Right lobe of liver (tissue), 6 donors: ENCODE measurements around the gene MTHFD1. TPM values are rescaled to one million over a fixed set of nuclear protein-coding genes. Genes with fewer than 3 reads are reported as not detected.

Source experiments
- ATAC-seq, 4 donors: fragments of 200-7000 bp; cut with Tn5 transposase; one replicate each; pipeline ENCODE4 v1.9.1; 2020; ENCODE audit warnings: mild to moderate bottlenecking in 4 of 4, moderate library complexity in 4 of 4
- DNase-seq, 3 donors: peaks; one replicate each; pipeline ENCODE4 v3.0.0-alpha.2; 2020
- H3K27ac ChIP-seq, 3 donors: fragments of 200-600 bp; one replicate each; pipeline ENCODE4 v1.8.0; 2022
- H3K27me3 ChIP-seq, 2 donors: fragments of 200-600 bp; one replicate each; pipeline ENCODE4 v1.8.0; 2022
- H3K36me3 ChIP-seq, 4 donors: fragments of 200-600 bp; sonication (generic) in 1 of 4; one replicate each; pipeline versions ENCODE4 v1.5.1 to v1.8.0; 2017 to 2022; ENCODE audit warnings: control low read depth in 1 of 4
- H3K4me1 ChIP-seq, 4 donors: fragments of 200-600 bp; sonication (generic) in 1 of 4; one replicate each; pipeline versions ENCODE4 v1.5.1 to v1.8.0; 2017 to 2022; ENCODE audit warnings: control low read depth in 1 of 4
- H3K4me3 ChIP-seq, 3 donors: fragments of 200-600 bp; one replicate each; pipeline ENCODE4 v1.8.0; 2022
- H3K9me3 ChIP-seq, 4 donors: fragments of 200-600 bp; sonication (generic) in 1 of 4; one replicate each; pipeline versions ENCODE4 v1.5.1 to v1.8.0; 2017 to 2022; ENCODE audit warnings: control low read depth in 1 of 4
- POLR2A ChIP-seq: fragments of 450-650 bp; IDR thresholded peaks from one replicate; pipeline ENCODE4 v1.6.1; 2017; ENCODE audit warnings: antibody characterized with exemption, mild to moderate bottlenecking
- WGBS: methylation state at CpG from one replicate; pipeline ENCODE4 v1.1.6; 2018; ENCODE audit warnings: low coverage, low lambda C conversion rate; ENCODE audit not compliant: insufficient coverage; ENCODE audit errors: missing lambda C conversion rate; 5-methylcytosine and 5-hydroxymethylcytosine counted together
- intact Hi-C, 2 donors: fragments of 100-400 bp; cut with DNase I; formaldehyde crosslinking; loops; one replicate each; pipeline versions ENCODE4 v1.11.2 to v1.14.1; 2022
- total RNA-seq, 6 experiments: library from RNA; depleted of rRNA in 2 of 6; stranded (reverse); fragments of >200 nt in 2 of 6; fragmentation: NEBNext Ultra II Directional in 3 of 6; extraction: Animal tissue kit (Norgen Biotek cat#: 25700) in 3 of 6; gene quantifications; one replicate each; pipeline versions ENCODE4 v1.1.0 to v1.2.4, GENCODE V29; 2016 to 2023
- TF ChIP-seq, protein P1 (sequence below), 4 donors: fragments of 200-600 bp in 3 of 4; fragments of 450-650 bp in 1 of 4; IDR thresholded peaks; one replicate each; pipeline versions ENCODE4 v1.5.1 to v1.8.0; 2016 to 2022; ENCODE audit warnings: antibody characterized with exemption in 4 of 4, mild to moderate bottlenecking in 2 of 4
- donor health status: DM: no; HTN: yes; CAD: no.
- donor health status: DM: no; HTN: no; CAD: no.
- donor health status: DM: no; HTN: no; CAD: no.
- donor health status: DM: no; HTN: yes; CAD: no.
- donor health status: DM: no; HTN: yes; CAD: no.

Gene MTHFD1
- total RNA-seq, 6 experiments from 2014 or later, result 158 to 265 (median 200) TPM

GRCh38 chr14:64504310-64504896 is 116.2 kb downstream of the MTHFD1 start, which contains the start of gene ZBTB1:
ZBTB1 (plus strand) TSS chr14:64504770; CDS start chr14:64521505, 16,735 bp downstream.
- WGBS, result 0% methylated on average over 15 of the region's 63 CpGs
- peak; percentile 86 to 91 (median 90) for DNase-seq
- H3K36me3 ChIP-seq, result no peaks in the 10 kb centered on the region
- intact Hi-C loops, result no loop called here
- H3K9me3 ChIP-seq, result no peaks in the 10 kb centered on the region
- H3K27me3 ChIP-seq, result no peaks in the 10 kb centered on the region
- H3K4me1 ChIP-seq, result peaks cover 0 to 49% (median 14%) of the 10 kb centered on the region in 4 donors
- H3K4me3 ChIP-seq, result peak within 1 kb of the TSS; percentile 84 to 88 (median 84)
- TF ChIP-seq POLR2A, result peak; percentile 97
- TF ChIP-seq, protein P1, sequence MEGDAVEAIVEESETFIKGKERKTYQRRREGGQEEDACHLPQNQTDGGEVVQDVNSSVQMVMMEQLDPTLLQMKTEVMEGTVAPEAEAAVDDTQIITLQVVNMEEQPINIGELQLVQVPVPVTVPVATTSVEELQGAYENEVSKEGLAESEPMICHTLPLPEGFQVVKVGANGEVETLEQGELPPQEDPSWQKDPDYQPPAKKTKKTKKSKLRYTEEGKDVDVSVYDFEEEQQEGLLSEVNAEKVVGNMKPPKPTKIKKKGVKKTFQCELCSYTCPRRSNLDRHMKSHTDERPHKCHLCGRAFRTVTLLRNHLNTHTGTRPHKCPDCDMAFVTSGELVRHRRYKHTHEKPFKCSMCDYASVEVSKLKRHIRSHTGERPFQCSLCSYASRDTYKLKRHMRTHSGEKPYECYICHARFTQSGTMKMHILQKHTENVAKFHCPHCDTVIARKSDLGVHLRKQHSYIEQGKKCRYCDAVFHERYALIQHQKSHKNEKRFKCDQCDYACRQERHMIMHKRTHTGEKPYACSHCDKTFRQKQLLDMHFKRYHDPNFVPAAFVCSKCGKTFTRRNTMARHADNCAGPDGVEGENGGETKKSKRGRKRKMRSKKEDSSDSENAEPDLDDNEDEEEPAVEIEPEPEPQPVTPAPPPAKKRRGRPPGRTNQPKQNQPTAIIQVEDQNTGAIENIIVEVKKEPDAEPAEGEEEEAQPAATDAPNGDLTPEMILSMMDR (IDR thresholded peaks at IDR 0.05), result no peak
- peak within 1 kb of the TSS; percentile 98 to 100 (median 98) for H3K27ac ChIP-seq
- peak; percentile 46 to 71 (median 64) for ATAC-seq

DNA sequence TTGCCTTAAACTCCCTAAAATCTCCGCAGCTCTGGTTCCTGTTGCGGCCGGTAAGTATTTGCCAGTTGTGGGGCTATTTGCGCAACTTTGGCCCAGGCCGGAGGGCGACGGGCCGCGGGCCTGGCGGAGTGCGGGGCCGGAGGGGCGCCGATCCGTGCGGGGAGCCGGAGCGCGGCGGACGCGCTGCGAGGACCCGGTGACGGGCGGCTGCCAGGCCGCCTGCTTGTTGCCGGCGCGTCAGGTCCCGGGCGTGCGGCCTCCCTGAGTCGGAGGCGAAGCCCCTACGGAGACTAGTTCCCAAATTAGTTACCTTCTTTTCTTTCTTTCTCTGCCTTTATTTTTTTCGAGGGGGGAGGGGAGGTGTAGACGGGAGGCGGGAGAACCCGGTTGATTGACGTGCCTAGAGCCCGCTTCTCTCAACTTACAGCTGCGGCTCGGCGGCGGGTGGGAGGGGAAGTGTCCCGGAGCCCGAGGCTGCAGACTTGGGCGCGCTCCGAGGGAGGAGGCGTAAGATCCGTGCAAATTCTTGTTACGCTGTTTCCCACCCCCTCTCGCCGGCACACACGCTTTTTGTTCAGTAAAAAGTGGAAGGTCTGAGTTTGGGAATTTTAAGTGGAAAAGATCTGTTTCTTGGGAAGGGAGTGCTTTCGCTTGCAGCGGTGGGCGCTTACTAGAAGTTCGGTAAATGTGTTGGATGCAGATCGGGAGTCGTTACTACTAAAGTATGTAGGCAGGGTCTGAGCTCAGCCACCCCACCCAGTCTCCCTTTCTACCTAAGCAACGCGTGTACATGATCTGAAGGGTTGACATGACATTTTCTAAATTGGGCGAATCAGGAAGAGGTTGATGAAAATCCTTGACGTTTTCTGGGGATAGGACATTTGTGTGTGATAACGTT is 117.0 kb downstream of the MTHFD1 start:
- peak; percentile 89 to 93 (median 92) for DNase-seq
- WGBS, result 2% methylated on average over 26 of the region's 68 CpGs
- Histone ChIP-seq H3K27me3 (no peaks in the 10 kb centered on the region), H3K4me3 (peak overlapping the region; percentile 84 to 88 (median 84)), H3K4me1 (peaks cover 0 to 49% (median 12%) of the 10 kb centered on the region in 4 donors), H3K9me3 (no peaks in the 10 kb centered on the region), H3K27ac (peak overlapping the region; percentile 98 to 100 (median 98)), H3K36me3 (no peaks in the 10 kb centered on the region)
- peak; percentile 36 for TF ChIP-seq POLR2A
- TF ChIP-seq, protein P1 (IDR thresholded peaks at IDR 0.05), result no peak
- intact Hi-C loops, result no loop called here
- peak; percentile 49 to 69 (median 56) for ATAC-seq

DNA sequence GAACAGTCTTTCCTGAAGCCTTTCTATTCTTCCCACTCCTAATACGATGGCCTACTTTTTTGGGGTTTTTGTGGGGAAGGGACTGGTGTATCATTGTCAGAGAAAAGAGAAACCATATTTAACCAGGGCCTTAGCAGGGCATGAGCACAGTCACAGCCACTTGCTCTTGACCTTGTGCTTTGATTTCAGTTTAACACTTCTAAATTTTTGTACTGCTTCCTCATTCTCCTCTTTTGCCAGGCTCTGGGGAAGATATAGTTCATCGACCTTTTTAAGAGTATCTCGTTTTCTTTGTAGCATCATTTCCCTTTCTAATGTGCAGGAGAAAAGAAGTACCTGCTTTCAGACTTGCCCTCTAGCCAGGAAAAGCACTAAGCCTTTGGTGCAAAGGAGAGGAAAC is 118.6 kb downstream of the MTHFD1 start:
- H3K9me3 ChIP-seq, result no peaks in the 10 kb centered on the region
- no peaks in the 10 kb centered on the region for H3K36me3 ChIP-seq
- peaks cover 0 to 42% (median 6%) of the 10 kb centered on the region in 4 donors for H3K4me1 ChIP-seq
- H3K4me3 ChIP-seq, result peak overlapping the region in 2 of 3 donors; percentile 84 to 88
- H3K27me3 ChIP-seq, result no peaks in the 10 kb centered on the region
- TF ChIP-seq, protein P1 (IDR thresholded peaks at IDR 0.05), result no peak
- TF ChIP-seq POLR2A, result no peak
- ATAC-seq (no peak), DNase-seq (no peak)
- peak overlapping the region in 2 of 3 donors; percentile 98 to 100 for H3K27ac ChIP-seq
- 32% methylated on average over 3 of the region's 3 CpGs for WGBS
- intact Hi-C loops, result no loop called here

DNA sequence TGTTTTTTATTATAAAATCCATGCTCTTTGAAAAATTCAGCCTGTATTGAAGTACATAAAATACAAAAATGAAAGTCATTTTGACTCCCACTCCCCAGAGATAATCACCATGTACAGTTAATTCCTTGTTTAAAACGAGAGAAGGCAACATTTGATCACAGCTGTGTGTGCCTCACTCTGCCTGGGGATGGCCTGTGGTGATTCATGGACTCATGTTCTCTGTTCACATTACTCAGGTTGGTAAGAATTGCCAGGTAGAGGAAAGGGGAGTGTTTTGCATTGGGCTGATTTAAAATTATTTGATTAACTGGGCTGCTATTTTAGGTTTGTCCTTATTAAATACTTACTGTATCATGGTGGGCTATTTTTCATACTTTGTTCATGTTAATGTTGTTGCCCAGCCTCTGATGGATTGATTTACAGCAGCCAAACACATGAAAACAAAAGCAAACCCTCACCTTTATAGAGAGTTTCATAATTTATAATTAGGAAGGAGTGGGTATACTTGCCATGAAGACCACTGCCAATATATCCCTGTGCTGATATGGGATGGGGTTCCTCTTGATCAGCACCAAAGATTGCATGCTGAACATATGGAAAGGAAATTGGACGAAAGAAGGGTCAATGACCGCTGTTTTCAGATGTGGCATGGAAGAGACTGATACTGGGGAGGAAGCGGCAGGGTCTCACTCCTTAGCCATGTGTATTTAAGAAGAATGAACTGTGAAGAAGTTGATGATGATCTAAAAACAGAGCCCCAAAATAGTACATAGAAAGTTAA is 119.4 kb downstream of the MTHFD1 start:
- intact Hi-C loops, result no loop called here
- ATAC-seq, result no peak
- TF ChIP-seq POLR2A, result no peak
- TF ChIP-seq, protein P1 (IDR thresholded peaks at IDR 0.05), result no peak
- Histone ChIP-seq H3K27ac (peak overlapping the region in 2 of 3 donors; percentile 6 to 100), H3K27me3 (no peaks in the 10 kb centered on the region), H3K36me3 (no peaks in the 10 kb centered on the region), H3K4me3 (no peak overlapping the region), H3K4me1 (peaks cover 0 to 34% (median 2%) of the 10 kb centered on the region in 4 donors), H3K9me3 (no peaks in the 10 kb centered on the region)
- WGBS, result 54% methylated on average over 4 of the region's 4 CpGs
- no peak for DNase-seq
